GM21528 (cell line): ENCODE data around the gene PRC1.
A peak's percentile ranks its signal among the peaks of the same experiment; 100 is the strongest.

Experiments used
- ATAC-seq: cut with Tn5 transposase; IDR thresholded peaks from one replicate; pipeline ENCODE4 v1.9.1; 2021; ENCODE audit warnings: mild to moderate bottlenecking, moderate library complexity; ENCODE audit not compliant: unreplicated experiment, low FRiP score

Gene PRC1

GRCh38 chr15:90956274-90957030 lies 37.9 kb downstream of the PRC1 start:
- no peak for ATAC-seq

GRCh38 chr15:90955624-90956273 lies 38.6 kb downstream of the PRC1 start:
- ATAC-seq = no peak

GRCh38 chr15:90954712-90955623 lies 39.4 kb downstream of the PRC1 start, which contains the start of gene RCCD1:
Gene RCCD1 (plus strand): TSS chr15:90954884. CDS start chr15:90956735, 1,851 bp downstream.
- ATAC-seq = peak; percentile 94

- ATAC-seq = no peak
Observed at GRCh38 chr15:90953947-90954711, 40.2 kb downstream of the PRC1 start.

- no peak for ATAC-seq
Observed at GRCh38 chr15:90952901-90953677, 41.2 kb downstream of the PRC1 start.

GRCh38 chr15:90950676-90951075 lies 43.7 kb downstream of the PRC1 start:
- ATAC-seq = no peak

GRCh38 chr15:90949979-90950675 lies 44.2 kb downstream of the PRC1 start:
- no peak for ATAC-seq

GRCh38 chr15:90948506-90948905 lies 45.8 kb downstream of the PRC1 start:
- ATAC-seq = no peak

- no peak for ATAC-seq
Observed at GRCh38 chr15:90947577-90948357, 46.6 kb downstream of the PRC1 start.

GRCh38 chr15:90946941-90947576 lies 47.3 kb downstream of the PRC1 start:
- ATAC-seq = no peak

- no peak for ATAC-seq
Observed at GRCh38 chr15:90946538-90946937, 47.8 kb downstream of the PRC1 start.

GRCh38 chr15:90945091-90945490 lies 49.2 kb downstream of the PRC1 start:
- no peak for ATAC-seq

- ATAC-seq = no peak
Observed at GRCh38 chr15:90942354-90943120, 51.8 kb downstream of the PRC1 start.

GRCh38 chr15:90941038-90941437 lies 53.3 kb downstream of the PRC1 start:
- no peak for ATAC-seq

- ATAC-seq = no peak
Observed at GRCh38 chr15:90939756-90940155, 54.6 kb downstream of the PRC1 start.

- no peak for ATAC-seq
Observed at GRCh38 chr15:90938261-90938660, 56.1 kb downstream of the PRC1 start.

- no peak for ATAC-seq
Observed at GRCh38 chr15:90936823-90937222, 57.5 kb downstream of the PRC1 start.
